Psoas muscle (tissue), 8 donors: ENCODE results near the gene ZNF500. TPM values are rescaled to one million over a fixed set of nuclear protein-coding genes. Genes with fewer than 3 reads are reported as not detected.
A peak's percentile ranks its signal among the peaks of the same experiment; 100 is the strongest.

Experiments used
- ATAC-seq, 4 donors: fragments of 200-7000 bp; cut with Tn5 transposase; one replicate each; pipeline ENCODE4 v1.9.1; 2020; ENCODE audit warnings: moderate library complexity in 3 of 4, mild to moderate bottlenecking in 2 of 4
- DNase-seq, 2 donors: peaks; one replicate each; pipeline ENCODE4 v3.0.0-alpha.2; 2020
- H3K27ac ChIP-seq: fragments of 200-600 bp; one replicate; pipeline ENCODE4 v1.8.0; 2022
- H3K27me3 ChIP-seq, 3 donors: fragments of 200-600 bp in 1 of 3; one replicate each; pipeline versions ENCODE4 v1.6.1 to v1.8.0; 2013 to 2022; ENCODE audit warnings: low read length in 2 of 3, mild to moderate bottlenecking in 2 of 3, moderate library complexity in 1 of 3; ENCODE audit not compliant: insufficient read depth in 3 of 3
- H3K36me3 ChIP-seq, 2 donors: fragments of 200-600 bp in 1 of 2; one replicate each; pipeline versions ENCODE4 v1.6.1 to v1.8.0; 2013 to 2022; ENCODE audit warnings: low read depth in 1 of 2, mild to moderate bottlenecking in 1 of 2, moderate library complexity in 1 of 2; ENCODE audit not compliant: insufficient read depth in 1 of 2
- H3K4me1 ChIP-seq: fragments of 200-600 bp; one replicate; pipeline ENCODE4 v1.8.0; 2022
- H3K4me3 ChIP-seq: fragments of 200-600 bp; one replicate; pipeline ENCODE4 v1.8.0; 2022; ENCODE audit warnings: mild to moderate bottlenecking
- H3K9me3 ChIP-seq: fragments of 200-600 bp; one replicate; pipeline ENCODE4 v1.8.0; 2022
- CTCF ChIP-seq: fragments of 200-600 bp; IDR thresholded peaks from one replicate; pipeline ENCODE4 v1.8.0; 2022; ENCODE audit warnings: antibody characterized with exemption
- WGBS, 3 donors: extraction: QIAGEN DNeasy Blood & Tissue Kit; methylation state at CpG; one replicate each; pipeline versions ENCODE4 v1.1.6 to v1.1.7; 2013; 5-methylcytosine and 5-hydroxymethylcytosine counted together
- intact Hi-C, 2 donors: fragments of 100-400 bp; cut with DNase I; formaldehyde crosslinking; loops; one replicate each; pipeline versions ENCODE4 v1.11.0 to v1.14.2; 2022
- polyA plus RNA-seq, 3 donors: library from polyadenylated mRNA; stranded (reverse); fragments of 200-250 nt; gene quantifications; one replicate each; pipeline ENCODE4 v1.2.3, GENCODE V29; 2013
- total RNA-seq, 4 donors: library from RNA; stranded (reverse); fragmentation: NEBNext Ultra II Directional in 2 of 4; extraction: Animal tissue kit (Norgen Biotek cat#: 25700) in 2 of 4; gene quantifications; one replicate each; pipeline versions ENCODE4 v1.2.1 to v1.2.4, GENCODE V29; 2021 to 2023
- donor health status: healthy with polysubstance abuse.
- donor health status: DM: no; HTN: no; CAD: no; lungs with moderate emphysema.
- donor health status: Bipolar disorder and iron deficiency.
- donor health status: healthy.
- donor health status: DM: yes; HTN: yes; CAD: no.
- donor health status: DM: no; HTN: no; CAD: no.
- donor health status: DM: no; HTN: no; CAD: no.
- donor health status: DM: yes; HTN: yes; CAD: no.

The ZNF500 gene
- total and polyA plus RNA-seq, 7 donors: 3.7 to 8.9 (median 7.0) TPM

DNA sequence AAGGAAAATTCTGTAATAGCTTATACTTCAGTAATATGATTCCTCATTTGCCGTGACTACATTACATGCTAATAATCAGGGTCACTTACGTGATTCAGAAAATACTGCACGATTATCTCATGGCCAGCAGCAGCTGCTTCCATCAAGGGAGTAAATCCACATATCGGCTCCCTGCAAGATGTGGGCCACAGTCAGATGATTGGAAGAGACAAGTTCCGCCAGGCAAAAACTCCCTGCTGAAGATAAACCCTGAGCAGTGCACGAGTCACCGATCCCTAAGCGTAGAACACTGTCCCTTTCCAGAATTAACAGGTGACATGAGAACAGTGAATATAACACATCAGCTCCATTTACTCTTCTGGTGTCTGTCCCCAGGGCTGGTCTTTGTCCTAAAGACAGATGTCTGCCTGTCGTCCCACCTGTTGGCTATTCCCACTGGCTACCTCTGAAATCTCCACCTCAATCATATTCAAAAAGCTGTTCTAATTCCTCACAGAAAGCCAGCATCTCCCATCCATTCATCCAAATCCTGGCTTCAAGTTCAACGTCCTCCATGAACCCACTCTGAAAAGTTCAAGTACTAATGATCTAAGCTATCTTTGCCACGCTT is 42.2 kb downstream of the ZNF500 start:
- Histone ChIP-seq H3K4me1 (no peaks in the 10 kb centered on the region), H3K27me3 (no peaks in the 10 kb centered on the region), H3K9me3 (no peaks in the 10 kb centered on the region), H3K36me3 (peaks cover 4 to 67% of the 10 kb centered on the region in 2 donors), H3K27ac (no peak overlapping the region), H3K4me3 (no peak overlapping the region)
- intact Hi-C loops: no loop called here
- 54 to 68% (median 55%) methylated on average over 11 of the region's 11 CpGs for WGBS, 3 donors
- DNase-seq (peak in 1 of 2 donors; percentile 4), ATAC-seq (peak in 1 of 4 donors; percentile 27)
- TF ChIP-seq CTCF: no peak

DNA sequence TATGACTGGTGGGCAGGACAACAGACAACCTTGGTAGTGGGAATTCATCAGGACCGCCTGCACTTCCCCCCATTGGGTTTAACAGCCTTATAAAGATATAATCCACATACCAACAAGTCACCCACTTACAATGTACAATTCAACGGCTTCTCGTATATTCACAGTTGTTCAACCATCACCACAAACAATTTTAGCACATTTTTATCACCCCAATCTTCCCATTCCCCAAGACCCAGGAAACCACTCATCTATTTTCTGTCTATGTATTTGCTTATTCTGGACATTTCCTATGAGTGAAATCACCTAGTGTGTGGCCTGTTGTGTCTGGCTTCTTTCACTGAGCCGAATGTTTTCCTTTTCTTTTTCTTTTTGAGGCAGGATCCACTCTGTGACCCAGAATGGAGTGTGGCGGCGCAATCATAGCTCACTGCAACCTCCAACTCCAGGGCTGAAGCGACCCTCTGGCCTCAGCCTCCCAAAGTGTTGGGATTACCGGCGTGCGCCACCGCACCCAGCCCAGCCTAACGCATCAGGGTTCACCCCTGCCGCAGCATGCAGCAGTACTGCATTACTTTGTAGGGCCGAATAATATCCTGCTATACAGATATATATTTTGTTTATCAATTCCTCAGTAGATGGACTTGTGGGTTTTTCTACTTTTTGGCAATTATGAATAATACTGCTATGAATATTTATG is 43.7 kb downstream of the ZNF500 start:
- no peak for TF ChIP-seq CTCF
- peaks cover 4 to 52% of the 10 kb centered on the region in 2 donors for H3K36me3 ChIP-seq
- H3K4me3 ChIP-seq: no peak overlapping the region
- H3K27ac ChIP-seq: no peak overlapping the region
- H3K4me1 ChIP-seq: no peaks in the 10 kb centered on the region
- DNase-seq (peak in 1 of 2 donors; percentile 8), ATAC-seq (no peak)
- WGBS, 3 donors: 94 to 97% (median 96%) methylated on average over 14 of the region's 14 CpGs
- H3K9me3 ChIP-seq: no peaks in the 10 kb centered on the region
- H3K27me3 ChIP-seq: no peaks in the 10 kb centered on the region
- intact Hi-C loops: no loop called here

DNA sequence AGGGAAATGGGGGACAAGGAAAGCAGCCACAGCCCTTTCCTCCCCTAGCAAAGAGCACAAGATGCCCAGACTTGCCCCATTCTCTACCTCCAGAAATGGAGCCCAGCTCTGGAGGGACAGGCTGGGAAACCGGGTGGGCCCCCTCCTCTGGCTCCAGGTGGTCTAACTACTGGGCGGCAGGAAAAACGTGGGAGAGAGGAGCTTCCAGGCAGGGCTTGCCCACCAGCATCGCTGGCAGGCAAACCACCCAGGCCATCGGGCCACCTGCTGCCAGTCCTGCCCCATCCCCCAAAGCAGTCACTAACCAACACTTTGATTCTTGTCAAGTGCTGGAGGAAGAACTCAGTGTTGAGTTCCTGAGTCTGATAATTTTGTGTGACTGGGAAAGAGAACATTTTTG is 48.5 kb downstream of the ZNF500 start:
- ATAC-seq (no peak), DNase-seq (no peak)
- Histone ChIP-seq H3K36me3 (peaks cover 2 to 41% of the 10 kb centered on the region in 2 donors), H3K27me3 (no peaks in the 10 kb centered on the region), H3K27ac (no peak overlapping the region), H3K4me3 (no peak overlapping the region), H3K9me3 (no peaks in the 10 kb centered on the region), H3K4me1 (no peaks in the 10 kb centered on the region)
- no peak for TF ChIP-seq CTCF
- WGBS, 3 donors: 47 to 61% (median 57%) methylated on average over 5 of the region's 5 CpGs
- intact Hi-C loops: no loop called here

DNA sequence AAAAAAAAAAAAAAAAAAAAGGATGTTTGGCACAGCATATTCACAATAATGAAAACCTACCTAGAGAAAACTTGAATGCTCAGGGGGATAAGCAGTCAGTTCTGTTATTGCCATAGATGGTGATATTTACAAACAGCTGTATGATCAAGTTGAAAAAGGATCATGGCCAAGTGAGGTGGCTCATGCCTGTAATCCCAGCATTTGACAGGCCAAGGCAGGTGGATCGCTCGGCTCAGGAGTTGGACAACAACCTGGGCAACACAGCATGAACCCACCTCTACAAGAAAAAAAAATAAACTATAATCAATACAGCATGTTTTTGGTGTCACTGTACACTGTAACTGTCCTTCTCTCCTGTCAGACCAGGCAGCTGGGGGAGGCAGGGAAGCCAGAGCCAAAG is 52.0 kb downstream of the ZNF500 start:
- Histone ChIP-seq H3K4me3 (no peak overlapping the region), H3K4me1 (no peaks in the 10 kb centered on the region), H3K27ac (no peak overlapping the region), H3K27me3 (no peaks in the 10 kb centered on the region), H3K9me3 (no peaks in the 10 kb centered on the region), H3K36me3 (peaks cover 2 to 59% of the 10 kb centered on the region in 2 donors)
- DNase-seq (peak in 1 of 2 donors; percentile 33), ATAC-seq (no peak)
- TF ChIP-seq CTCF: no peak
- WGBS, 3 donors: 57 to 74% (median 60%) methylated on average over 2 of the region's 2 CpGs
- intact Hi-C loops: no loop called here
